ENCODE results near the gene USP34.
"Not testable (repeated sequence)": the region's sequence is repeated elsewhere in the genome, so short reads cannot be mapped to it uniquely, and the experiment has no call there.

The USP34 gene

DNA sequence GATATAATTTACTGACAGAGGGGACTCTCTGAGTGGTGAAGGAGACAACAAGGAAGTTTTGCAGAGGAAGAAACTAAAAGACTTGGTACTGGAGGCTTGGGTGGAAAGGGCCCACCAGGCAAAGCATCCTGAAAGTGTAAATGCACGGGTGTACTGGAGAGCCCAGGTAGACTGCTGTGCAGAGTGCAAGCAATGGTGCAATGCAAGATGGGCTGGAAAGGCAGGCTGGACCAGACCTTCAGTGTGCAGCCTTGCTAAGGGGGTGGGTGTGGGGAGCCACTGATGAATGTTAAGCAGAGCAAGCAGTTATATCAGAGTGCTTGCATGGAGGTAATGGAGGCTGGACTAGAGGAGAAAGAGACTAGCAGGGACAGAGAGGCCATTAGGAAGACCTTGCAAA lies 298.2 kb downstream of the USP34 start:
- TF ChIP-seq, protein P1, sequence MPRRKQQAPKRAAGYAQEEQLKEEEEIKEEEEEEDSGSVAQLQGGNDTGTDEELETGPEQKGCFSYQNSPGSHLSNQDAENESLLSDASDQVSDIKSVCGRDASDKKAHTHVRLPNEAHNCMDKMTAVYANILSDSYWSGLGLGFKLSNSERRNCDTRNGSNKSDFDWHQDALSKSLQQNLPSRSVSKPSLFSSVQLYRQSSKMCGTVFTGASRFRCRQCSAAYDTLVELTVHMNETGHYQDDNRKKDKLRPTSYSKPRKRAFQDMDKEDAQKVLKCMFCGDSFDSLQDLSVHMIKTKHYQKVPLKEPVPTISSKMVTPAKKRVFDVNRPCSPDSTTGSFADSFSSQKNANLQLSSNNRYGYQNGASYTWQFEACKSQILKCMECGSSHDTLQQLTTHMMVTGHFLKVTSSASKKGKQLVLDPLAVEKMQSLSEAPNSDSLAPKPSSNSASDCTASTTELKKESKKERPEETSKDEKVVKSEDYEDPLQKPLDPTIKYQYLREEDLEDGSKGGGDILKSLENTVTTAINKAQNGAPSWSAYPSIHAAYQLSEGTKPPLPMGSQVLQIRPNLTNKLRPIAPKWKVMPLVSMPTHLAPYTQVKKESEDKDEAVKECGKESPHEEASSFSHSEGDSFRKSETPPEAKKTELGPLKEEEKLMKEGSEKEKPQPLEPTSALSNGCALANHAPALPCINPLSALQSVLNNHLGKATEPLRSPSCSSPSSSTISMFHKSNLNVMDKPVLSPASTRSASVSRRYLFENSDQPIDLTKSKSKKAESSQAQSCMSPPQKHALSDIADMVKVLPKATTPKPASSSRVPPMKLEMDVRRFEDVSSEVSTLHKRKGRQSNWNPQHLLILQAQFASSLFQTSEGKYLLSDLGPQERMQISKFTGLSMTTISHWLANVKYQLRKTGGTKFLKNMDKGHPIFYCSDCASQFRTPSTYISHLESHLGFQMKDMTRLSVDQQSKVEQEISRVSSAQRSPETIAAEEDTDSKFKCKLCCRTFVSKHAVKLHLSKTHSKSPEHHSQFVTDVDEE (CRISPR knock-in tag; IDR thresholded peaks at IDR 0.05), result no peak
- no peak for TF ChIP-seq PPARA (CRISPR knock-in tag; IDR thresholded peaks at IDR 0.05; ENCODE audit: borderline replicate concordance)
- no peak for TF ChIP-seq ZNF8 (CRISPR knock-in tag; IDR thresholded peaks at IDR 0.05)
- no peak for TF ChIP-seq ZFP30 (CRISPR knock-in tag; IDR thresholded peaks at IDR 0.05)
- TF ChIP-seq ESRRG (CRISPR knock-in tag; IDR thresholded peaks at IDR 0.05), result no peak
- no peak for TF ChIP-seq ARNTL (CRISPR knock-in tag; IDR thresholded peaks at IDR 0.05; ENCODE audit: borderline replicate concordance, low read depth)
- TF ChIP-seq ZFP3 (CRISPR knock-in tag; IDR thresholded peaks at IDR 0.05), result no peak
- ATAC-seq, result no peak

DNA sequence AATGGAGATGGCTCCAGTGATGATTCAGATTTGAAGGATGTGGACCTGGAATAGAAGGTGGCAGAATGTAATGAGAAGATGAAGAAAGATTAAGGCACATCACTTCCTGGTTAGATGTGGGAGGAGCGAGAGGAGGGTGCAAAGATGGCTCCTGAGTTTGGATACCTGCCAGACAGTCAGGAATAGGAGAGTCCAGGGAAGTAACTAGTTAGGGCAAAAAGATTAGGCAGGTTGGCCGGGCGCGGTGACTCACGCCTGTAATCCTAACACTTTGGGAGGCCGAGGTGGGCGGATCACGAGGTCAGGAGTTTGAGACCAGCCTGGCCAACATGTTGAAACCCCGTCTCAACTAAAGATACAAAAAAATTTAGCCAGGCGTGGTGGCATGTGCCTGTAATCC lies 303.3 kb downstream of the USP34 start:
- ATAC-seq, result no peak

DNA sequence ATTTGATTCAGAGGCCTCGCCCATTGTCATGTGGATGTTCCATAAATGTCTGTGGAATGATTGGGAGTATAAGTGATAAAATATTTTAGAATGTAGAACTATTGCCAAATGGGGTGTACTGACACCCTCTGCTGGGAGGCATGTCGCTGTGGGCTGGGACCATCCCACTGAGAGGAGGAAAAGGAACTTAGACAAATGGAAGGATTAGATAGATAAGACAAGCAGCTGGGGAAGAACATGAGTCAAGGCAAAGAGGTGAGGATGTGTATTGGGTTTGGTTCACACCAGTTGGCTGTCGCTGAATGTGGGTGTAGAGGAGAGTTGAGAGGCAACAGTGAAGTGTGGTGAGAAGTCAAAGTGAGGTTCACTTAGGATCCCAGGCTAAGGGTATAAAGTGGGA lies 304.9 kb downstream of the USP34 start:
- no peak for ATAC-seq
- no peak for TF ChIP-seq ZNF8 (CRISPR knock-in tag; IDR thresholded peaks at IDR 0.05)
- TF ChIP-seq ISL1 (CRISPR knock-in tag; IDR thresholded peaks at IDR 0.05), result no peak
- no peak for TF ChIP-seq RARB (CRISPR knock-in tag; IDR thresholded peaks at IDR 0.05)
- no peak for TF ChIP-seq ZFP30 (CRISPR knock-in tag; IDR thresholded peaks at IDR 0.05)
- no peak for TF ChIP-seq TCF4 (CRISPR knock-in tag; IDR thresholded peaks at IDR 0.05; ENCODE audit: borderline replicate concordance)
- no peak for TF ChIP-seq ARNTL (CRISPR knock-in tag; IDR thresholded peaks at IDR 0.05; ENCODE audit: borderline replicate concordance, low read depth)
- TF ChIP-seq, protein P2, sequence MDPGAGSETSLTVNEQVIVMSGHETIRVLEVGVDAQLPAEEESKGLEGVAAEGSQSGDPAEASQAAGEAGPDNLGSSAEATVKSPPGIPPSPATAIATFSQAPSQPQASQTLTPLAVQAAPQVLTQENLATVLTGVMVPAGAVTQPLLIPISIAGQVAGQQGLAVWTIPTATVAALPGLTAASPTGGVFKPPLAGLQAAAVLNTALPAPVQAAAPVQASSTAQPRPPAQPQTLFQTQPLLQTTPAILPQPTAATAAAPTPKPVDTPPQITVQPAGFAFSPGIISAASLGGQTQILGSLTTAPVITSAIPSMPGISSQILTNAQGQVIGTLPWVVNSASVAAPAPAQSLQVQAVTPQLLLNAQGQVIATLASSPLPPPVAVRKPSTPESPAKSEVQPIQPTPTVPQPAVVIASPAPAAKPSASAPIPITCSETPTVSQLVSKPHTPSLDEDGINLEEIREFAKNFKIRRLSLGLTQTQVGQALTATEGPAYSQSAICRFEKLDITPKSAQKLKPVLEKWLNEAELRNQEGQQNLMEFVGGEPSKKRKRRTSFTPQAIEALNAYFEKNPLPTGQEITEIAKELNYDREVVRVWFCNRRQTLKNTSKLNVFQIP (CRISPR knock-in tag; IDR thresholded peaks at IDR 0.05; ENCODE audit: borderline replicate concordance, low read depth), result no peak
- TF ChIP-seq PPARA (CRISPR knock-in tag; IDR thresholded peaks at IDR 0.05; ENCODE audit: borderline replicate concordance), result no peak
- TF ChIP-seq, protein P3, sequence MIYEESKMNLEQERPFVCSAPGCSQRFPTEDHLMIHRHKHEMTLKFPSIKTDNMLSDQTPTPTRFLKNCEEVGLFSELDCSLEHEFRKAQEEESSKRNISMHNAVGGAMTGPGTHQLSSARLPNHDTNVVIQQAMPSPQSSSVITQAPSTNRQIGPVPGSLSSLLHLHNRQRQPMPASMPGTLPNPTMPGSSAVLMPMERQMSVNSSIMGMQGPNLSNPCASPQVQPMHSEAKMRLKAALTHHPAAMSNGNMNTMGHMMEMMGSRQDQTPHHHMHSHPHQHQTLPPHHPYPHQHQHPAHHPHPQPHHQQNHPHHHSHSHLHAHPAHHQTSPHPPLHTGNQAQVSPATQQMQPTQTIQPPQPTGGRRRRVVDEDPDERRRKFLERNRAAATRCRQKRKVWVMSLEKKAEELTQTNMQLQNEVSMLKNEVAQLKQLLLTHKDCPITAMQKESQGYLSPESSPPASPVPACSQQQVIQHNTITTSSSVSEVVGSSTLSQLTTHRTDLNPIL (CRISPR knock-in tag; IDR thresholded peaks at IDR 0.05; ENCODE audit: low read depth), result no peak

More for the DNA sequence above, 303.3 kb downstream of the USP34 start:
- TF ChIP-seq, protein P4, sequence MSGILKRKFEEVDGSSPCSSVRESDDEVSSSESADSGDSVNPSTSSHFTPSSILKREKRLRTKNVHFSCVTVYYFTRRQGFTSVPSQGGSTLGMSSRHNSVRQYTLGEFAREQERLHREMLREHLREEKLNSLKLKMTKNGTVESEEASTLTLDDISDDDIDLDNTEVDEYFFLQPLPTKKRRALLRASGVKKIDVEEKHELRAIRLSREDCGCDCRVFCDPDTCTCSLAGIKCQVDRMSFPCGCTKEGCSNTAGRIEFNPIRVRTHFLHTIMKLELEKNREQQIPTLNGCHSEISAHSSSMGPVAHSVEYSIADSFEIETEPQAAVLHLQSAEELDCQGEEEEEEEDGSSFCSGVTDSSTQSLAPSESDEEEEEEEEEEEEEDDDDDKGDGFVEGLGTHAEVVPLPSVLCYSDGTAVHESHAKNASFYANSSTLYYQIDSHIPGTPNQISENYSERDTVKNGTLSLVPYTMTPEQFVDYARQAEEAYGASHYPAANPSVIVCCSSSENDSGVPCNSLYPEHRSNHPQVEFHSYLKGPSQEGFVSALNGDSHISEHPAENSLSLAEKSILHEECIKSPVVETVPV (CRISPR knock-in tag; IDR thresholded peaks at IDR 0.05), result no peak
- TF ChIP-seq, protein P5, sequence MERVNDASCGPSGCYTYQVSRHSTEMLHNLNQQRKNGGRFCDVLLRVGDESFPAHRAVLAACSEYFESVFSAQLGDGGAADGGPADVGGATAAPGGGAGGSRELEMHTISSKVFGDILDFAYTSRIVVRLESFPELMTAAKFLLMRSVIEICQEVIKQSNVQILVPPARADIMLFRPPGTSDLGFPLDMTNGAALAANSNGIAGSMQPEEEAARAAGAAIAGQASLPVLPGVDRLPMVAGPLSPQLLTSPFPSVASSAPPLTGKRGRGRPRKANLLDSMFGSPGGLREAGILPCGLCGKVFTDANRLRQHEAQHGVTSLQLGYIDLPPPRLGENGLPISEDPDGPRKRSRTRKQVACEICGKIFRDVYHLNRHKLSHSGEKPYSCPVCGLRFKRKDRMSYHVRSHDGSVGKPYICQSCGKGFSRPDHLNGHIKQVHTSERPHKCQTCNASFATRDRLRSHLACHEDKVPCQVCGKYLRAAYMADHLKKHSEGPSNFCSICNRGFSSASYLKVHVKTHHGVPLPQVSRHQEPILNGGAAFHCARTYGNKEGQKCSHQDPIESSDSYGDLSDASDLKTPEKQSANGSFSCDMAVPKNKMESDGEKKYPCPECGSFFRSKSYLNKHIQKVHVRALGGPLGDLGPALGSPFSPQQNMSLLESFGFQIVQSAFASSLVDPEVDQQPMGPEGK (CRISPR knock-in tag; IDR thresholded peaks at IDR 0.05; ENCODE audit: borderline replicate concordance), result no peak
- TF ChIP-seq ZC3H10 (CRISPR knock-in tag; IDR thresholded peaks at IDR 0.05), result no peak
- TF ChIP-seq, protein P3 (CRISPR knock-in tag; IDR thresholded peaks at IDR 0.05; ENCODE audit: low read depth), result no peak
- TF ChIP-seq ARNTL (CRISPR knock-in tag; IDR thresholded peaks at IDR 0.05; ENCODE audit: borderline replicate concordance, low read depth), result no peak
- no peak for TF ChIP-seq RARB (CRISPR knock-in tag; IDR thresholded peaks at IDR 0.05)
- no peak for TF ChIP-seq SNAI2 (CRISPR knock-in tag; IDR thresholded peaks at IDR 0.05)
- no peak for TF ChIP-seq ZNF565 (CRISPR knock-in tag; conservative IDR thresholded peaks at IDR 0.05; ENCODE audit: low read depth)
- TF ChIP-seq ZNF8 (CRISPR knock-in tag; IDR thresholded peaks at IDR 0.05), result no peak
- no peak for TF ChIP-seq CSDC2 (CRISPR knock-in tag; IDR thresholded peaks at IDR 0.05)
- no peak for TF ChIP-seq ISL1 (CRISPR knock-in tag; IDR thresholded peaks at IDR 0.05)
- TF ChIP-seq TOX (CRISPR knock-in tag; IDR thresholded peaks at IDR 0.05; ENCODE audit: borderline replicate concordance), result no peak
- TF ChIP-seq, protein P1 (CRISPR knock-in tag; IDR thresholded peaks at IDR 0.05), result no peak

DNA sequence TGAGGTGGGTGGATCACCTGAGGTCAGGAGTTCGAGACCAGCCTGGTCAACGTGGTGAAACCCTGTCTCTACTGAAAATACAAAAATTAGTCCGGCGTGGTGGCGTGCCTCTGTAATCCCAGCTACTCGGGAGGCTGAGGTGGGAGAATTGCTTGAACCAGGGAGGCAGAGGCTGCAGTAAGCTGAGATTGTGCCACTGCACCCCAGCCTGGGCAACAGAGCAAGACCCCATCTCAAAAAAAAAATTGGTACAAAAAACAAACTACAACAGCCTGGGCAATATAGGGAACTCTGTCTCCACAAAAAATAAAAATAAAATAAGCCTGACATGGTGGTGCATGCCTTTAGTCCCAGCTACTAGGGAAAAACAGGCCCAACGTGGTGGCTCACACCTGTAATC lies 305.8 kb downstream of the USP34 start:
- not testable (repeated sequence) for ATAC-seq
